ENCODE results near the gene CAMK2D. TPM values are rescaled to one million over a fixed set of nuclear protein-coding genes. Genes with fewer than 3 reads are reported as not detected.

CAMK2D gene
- total RNA-seq, 1 experiment from 2014 or later, result 9.0 TPM

- Mint-ChIP-seq H3K36me3 (ENCODE audit: insufficient read depth in 1 of 3, low read depth in 3 of 3) (no peaks in the 10 kb centered on the region), H3K4me3 (no peak overlapping the region), H3K4me1 (peaks cover 14 to 16% of the 10 kb centered on the region in 2 experiments), H3K27me3 (ENCODE audit: low read depth) (no peaks in the 10 kb centered on the region), H3K27ac (no peak overlapping the region), H3K9me3 (no peaks in the 10 kb centered on the region)
- Histone ChIP-seq H3K18ac (ENCODE audit: insufficient read length, low read depth, low read length) (no peak overlapping the region), H2BK20ac (ENCODE audit: low read depth, low read length, poor library complexity, severe bottlenecking) (no peak overlapping the region), H3K9me3 (ENCODE audit: control insufficient read depth, low read depth, low read length) (no peaks in the 10 kb centered on the region), H2BK5ac (ENCODE audit: insufficient read length, low read length) (no peak overlapping the region), H3K14ac (ENCODE audit: insufficient read depth, low read length) (no peak overlapping the region), H3K79me1 (ENCODE audit: insufficient read depth, low read depth, low read length, poor library complexity, severe bottlenecking) (no peaks in the 10 kb centered on the region), H3K27ac (ENCODE audit: insufficient read length, low read depth, low read length) (no peak overlapping the region), H2AFZ (ENCODE audit: low read length) (no peak overlapping the region), H3K23ac (ENCODE audit: insufficient read length, low read depth, low read length) (no peak overlapping the region), H3K4me2 (ENCODE audit: insufficient read depth, insufficient read length, low read length) (no peak overlapping the region), H3K4ac (ENCODE audit: low read depth, low read length) (no peak overlapping the region), H3K56ac (ENCODE audit: insufficient read length, low read depth, low read length) (no peak overlapping the region), H4K5ac (ENCODE audit: insufficient read length, low read depth, low read length) (no peak overlapping the region), H4K8ac (replicated peaks; ENCODE audit: insufficient read length, low read depth, low read length) (no peak overlapping the region), H4K91ac (ENCODE audit: insufficient read length, low read depth, low read length) (no peak overlapping the region), H2AK5ac (ENCODE audit: insufficient read length, low read length) (no peak overlapping the region), H3T11ph (ENCODE audit: low read length) (no peak overlapping the region), H3K9ac (ENCODE audit: extremely low read depth, insufficient read length, low read length) (no peak overlapping the region), H2BK15ac (ENCODE audit: low read depth, low read length) (no peak overlapping the region), H2BK12ac (ENCODE audit: insufficient read length, low read depth, low read length) (no peak overlapping the region), H3K4me1 (ENCODE audit: insufficient read depth, low read length) (no peaks in the 10 kb centered on the region; the same call in 1 of the 2 replicates), H2BK120ac (ENCODE audit: low read depth, low read length, poor library complexity, severe bottlenecking) (no peak overlapping the region), H3K27me3 (ENCODE audit: insufficient read depth, low read length) (no peaks in the 10 kb centered on the region), H3K79me2 (ENCODE audit: insufficient read depth, low read length) (no peaks in the 10 kb centered on the region), H3K23me2 (ENCODE audit: insufficient read length, low read depth, low read length, poor library complexity, severe bottlenecking) (no peaks in the 10 kb centered on the region), H4K20me1 (ENCODE audit: control insufficient read depth, insufficient read depth, insufficient read length) (no peaks in the 10 kb centered on the region)
- TF ChIP-seq CTCF (conservative IDR thresholded peaks at IDR 0.05), result no peak
- DNase-seq, result no peak
- WGBS (ENCODE audit: extremely low coverage, insufficient read length, low lambda C conversion rate), result no CpG with 5 or more reads among the region's 2 CpGs
Observed at GRCh38 chr4:113561758-113562157, 199.8 kb downstream of the CAMK2D start.
